Stimulated activated CD4-positive, alpha-beta T cell treated with anti-CD3 and anti-CD28 coated beads, Interleukin-1b, Interleukin-23, amount 100 ng/mL, for 48 hours (primary cell): ENCODE measurements around the gene TBX3.
"Not testable (repeated sequence)": the region's sequence is repeated elsewhere in the genome, so short reads cannot be mapped to it uniquely, and the experiment has no call there.

Experiments used
- DNase-seq: peaks from one replicate; pipeline ENCODE4 v3.0.0-alpha.2; 2020

Gene TBX3

GRCh38 chr12:114684098-114684869 lies at the start of gene TBX3:
Gene TBX3, minus strand, starts transcription at chr12:114684175. Its CDS starts 975 bp downstream, at chr12:114683200.
- peak; percentile 75 for DNase-seq

- DNase-seq: no peak
Measured at GRCh38 chr12:114732426-114733030, 48.6 kb upstream of the TBX3 start.

GRCh38 chr12:114729731-114730130 lies 45.8 kb upstream of the TBX3 start:
- no peak for DNase-seq

GRCh38 chr12:114726092-114726710 lies 42.2 kb upstream of the TBX3 start:
- DNase-seq: no peak

GRCh38 chr12:114722176-114722575 lies 38.2 kb upstream of the TBX3 start:
- DNase-seq: not testable (repeated sequence)

GRCh38 chr12:114721266-114721665 lies 37.3 kb upstream of the TBX3 start:
- DNase-seq: no peak

DNA sequence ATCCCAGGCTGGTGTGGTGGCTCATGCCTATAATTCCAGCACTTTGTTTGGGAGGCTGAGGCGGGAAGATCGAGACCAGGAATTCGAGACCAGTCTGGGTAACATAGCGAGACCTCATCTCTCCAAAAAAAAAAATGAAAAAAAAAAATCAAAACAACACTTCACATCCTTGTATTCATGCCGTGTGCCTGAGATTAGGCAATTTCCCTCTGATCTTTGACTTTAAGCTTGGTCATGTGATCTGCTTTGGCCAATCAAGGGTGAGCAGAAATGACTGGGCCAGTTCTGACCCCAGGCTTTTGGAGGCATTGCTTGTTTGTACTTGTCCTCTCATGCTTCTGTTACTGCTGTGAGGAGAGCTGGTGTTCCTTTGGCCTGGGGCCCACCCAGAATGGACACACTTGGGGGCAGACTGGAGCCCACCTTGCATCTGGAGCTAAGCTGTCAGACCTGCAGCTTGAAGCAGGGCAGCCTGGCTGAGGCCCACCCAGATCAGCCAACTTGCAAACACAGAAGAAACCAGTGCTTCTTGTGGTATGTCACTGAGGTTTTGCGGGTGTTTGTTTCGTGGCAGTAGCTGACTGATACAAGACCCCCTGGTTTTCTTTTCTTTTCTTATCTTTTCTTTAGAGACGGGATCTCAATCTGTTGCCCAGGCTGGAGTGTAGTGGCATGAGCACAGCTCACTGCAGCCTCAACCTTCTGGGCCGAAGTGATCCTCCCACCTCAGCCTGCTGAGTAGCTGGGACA lies 29.7 kb upstream of the TBX3 start:
- no peak for DNase-seq

DNA sequence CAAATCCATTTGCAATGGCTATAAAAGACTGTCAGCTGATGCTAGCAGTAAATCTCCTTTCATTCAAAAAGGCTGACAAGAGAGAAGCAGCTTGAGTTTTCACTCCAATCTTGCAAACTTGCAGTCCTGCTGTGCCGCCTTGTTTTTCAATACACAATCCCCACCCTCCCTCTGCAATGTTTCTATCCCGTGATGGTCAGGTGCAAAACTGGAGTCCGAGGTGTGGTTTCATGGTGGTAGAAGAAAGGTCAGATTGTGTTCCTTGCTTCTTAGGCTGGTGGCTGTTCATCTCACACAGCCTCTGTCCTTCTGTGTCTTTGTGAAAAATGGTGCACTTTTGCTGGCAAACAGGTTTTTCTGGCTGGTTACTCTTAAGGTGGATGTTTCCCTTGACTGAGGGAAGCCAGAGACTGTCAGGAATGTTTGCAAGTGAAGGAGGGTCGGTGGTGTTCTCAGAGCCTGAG lies 27.7 kb upstream of the TBX3 start:
- no peak for DNase-seq

- no peak for DNase-seq
Measured at GRCh38 chr12:114710151-114710550, 26.2 kb upstream of the TBX3 start.

DNA sequence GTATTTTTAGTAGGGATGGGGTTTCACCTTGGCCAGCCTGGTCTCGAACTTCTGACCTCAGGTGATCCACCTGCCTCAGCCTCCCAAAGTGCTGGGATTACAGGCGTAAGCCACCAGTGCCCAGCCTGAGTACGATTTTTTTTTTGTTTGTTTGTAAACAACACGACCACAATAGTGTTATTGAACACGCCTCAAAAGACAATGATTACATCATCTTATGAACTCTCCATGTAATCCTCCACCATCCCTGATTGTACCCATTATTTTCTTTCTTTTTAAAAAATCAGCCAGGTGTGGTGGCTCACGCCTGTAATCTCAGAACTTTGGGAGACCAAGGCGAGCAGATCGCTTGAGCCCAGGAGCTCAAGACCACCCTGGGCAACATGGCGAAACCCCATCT lies 25.1 kb upstream of the TBX3 start:
- DNase-seq: no peak

GRCh38 chr12:114708598-114708997 lies 24.6 kb upstream of the TBX3 start:
- DNase-seq: not testable (repeated sequence)

DNA sequence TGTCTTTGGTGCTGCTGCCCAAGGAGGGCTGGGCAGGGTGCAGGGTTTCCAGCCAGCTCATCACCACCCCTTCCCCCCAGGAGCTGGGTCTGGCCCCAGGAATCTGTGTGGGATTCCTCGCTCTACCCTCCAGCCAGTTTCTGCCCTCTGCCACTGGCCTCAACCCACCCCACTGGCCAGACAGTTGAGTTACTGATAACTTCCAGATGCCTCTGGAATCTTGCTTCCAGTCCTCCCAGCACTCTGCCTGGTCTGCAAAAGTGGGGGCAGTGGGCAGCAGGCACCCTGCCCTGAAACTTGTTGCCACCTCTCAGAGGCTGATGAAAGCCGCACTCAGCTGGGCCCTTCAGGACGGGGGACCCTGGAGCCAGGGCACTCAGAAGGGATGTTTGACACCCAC lies 20.1 kb upstream of the TBX3 start:
- no peak for DNase-seq

DNA sequence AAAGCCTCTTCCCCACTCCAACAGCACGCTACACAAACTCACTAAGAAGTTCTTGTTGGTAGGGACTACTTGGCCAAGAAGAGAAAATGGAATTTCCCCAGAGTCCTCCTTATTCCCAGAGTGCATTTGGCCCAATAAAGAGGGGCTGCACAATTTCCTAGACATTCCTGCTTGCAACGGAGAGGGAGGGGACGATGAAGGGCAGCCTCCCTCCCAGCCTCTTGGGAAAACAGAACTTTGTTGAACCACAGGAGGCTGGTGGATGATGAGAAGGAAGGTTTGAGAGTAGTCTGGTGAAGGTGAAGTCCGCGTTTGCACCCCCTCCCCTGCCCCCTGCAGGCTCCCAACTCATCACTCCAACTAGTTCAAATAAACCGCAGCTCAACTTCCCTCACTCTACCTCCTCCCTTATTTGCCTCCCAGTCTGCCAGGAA lies 19.1 kb upstream of the TBX3 start:
- DNase-seq: no peak

- no peak for DNase-seq
Measured at GRCh38 chr12:114702462-114702861, 18.5 kb upstream of the TBX3 start.

- no peak for DNase-seq
Measured at GRCh38 chr12:114701553-114701952, 17.6 kb upstream of the TBX3 start.

DNA sequence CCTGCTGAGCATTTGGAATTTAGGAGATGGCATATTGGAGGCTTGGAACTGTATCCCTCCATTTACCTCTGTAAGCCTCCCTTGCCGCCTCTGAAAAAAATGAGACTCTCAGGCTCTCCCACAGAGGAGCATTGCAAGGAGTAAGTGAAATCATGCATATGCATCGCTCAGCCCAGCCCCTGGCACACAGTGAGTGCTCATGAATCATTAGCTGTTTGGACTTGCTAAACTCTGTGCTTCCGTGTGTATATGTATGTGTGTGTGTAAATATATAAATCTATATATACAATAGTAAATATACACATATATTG lies 17.1 kb upstream of the TBX3 start:
- DNase-seq: no peak

GRCh38 chr12:114700392-114701103 lies 16.6 kb upstream of the TBX3 start:
- DNase-seq: no peak

DNA sequence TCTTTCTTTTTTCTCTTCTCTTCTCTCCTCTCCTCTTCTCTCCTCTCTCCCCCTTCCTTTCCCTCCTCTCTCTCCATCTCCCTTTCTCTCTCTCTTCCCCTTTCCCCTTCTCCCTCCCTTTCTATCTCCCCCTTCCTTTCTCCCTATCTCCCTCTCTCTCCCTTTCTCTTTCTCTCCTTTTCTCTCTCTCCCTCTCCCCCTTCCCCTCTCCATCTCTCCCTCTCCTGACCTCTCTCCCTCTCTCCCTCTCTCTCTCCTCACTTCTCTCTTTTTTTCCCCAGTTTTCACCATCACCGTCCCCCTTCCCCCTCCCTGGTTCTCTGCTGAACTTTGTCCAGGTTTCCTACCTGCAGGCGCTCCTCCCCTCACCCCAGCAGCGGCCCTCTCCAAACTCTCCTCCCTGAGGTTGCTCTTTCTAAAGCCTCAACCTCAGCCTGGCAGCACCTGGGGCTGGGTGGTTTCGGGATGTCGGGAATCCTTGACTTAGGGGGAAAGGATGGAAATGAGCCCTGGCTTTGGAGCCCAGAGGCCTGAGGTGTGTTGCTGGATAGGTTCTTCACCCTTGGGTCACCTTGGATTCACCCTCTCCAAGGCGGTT lies 14.7 kb upstream of the TBX3 start:
- DNase-seq: no peak

- DNase-seq: no peak
Measured at GRCh38 chr12:114697741-114698565, 14.0 kb upstream of the TBX3 start.

DNA sequence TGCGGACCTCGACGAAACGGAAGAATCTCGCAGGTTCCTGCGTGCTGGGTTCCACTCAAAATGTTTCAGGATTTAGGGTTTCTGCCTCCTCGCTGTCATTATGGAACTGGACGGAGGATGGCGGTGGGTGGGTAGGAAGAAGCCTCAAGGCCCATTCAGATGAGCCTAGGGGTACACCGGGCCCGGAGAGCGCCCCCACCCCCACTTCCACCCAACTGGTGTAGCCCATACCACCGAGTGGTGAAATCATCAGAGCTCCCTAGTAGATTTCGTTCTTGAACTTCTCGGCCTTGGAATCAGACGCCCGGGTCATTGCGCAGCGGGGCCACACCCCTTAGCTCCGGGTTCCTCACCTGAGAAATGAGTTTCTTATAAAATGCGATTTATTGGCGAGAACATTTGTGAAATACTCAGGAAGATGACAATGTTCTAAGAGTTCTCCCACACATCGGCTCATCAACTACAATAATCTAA lies 13.3 kb upstream of the TBX3 start:
- DNase-seq: no peak
